HG02943 (cell line): ENCODE measurements around the gene TOB1.
"Not testable (repeated sequence)": the region's sequence is repeated elsewhere in the genome, so short reads cannot be mapped to it uniquely, and the experiment has no call there.

Source experiments
- ATAC-seq: cut with Tn5 transposase; IDR thresholded peaks from one replicate; pipeline ENCODE4 v1.9.1; 2021; ENCODE audit warnings: mild to moderate bottlenecking, low read depth, moderate library complexity; ENCODE audit not compliant: unreplicated experiment

The TOB1 gene

DNA sequence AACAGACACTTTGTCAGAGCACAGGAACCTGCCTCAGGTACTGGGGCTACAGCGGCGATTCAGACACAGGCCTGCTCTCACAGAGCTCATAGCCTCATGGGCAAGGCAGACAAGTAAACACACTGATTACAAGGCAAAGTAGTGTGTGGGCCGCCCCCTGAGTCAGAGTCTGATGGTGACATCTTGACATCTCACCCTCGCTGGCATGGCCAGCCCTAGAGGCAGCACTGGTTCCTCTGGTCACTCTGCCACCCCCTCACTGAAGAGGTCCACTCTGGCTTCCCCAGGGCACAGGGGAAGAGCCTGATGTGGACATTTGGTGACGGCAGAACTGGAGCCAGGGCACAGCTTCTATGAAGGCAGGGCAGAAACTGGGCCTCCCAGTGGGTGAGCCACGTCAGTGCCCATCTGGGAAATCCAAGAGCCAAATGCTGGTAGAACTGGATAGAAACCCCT, 32.9 kb upstream of the TOB1 start:
- no peak for ATAC-seq

DNA sequence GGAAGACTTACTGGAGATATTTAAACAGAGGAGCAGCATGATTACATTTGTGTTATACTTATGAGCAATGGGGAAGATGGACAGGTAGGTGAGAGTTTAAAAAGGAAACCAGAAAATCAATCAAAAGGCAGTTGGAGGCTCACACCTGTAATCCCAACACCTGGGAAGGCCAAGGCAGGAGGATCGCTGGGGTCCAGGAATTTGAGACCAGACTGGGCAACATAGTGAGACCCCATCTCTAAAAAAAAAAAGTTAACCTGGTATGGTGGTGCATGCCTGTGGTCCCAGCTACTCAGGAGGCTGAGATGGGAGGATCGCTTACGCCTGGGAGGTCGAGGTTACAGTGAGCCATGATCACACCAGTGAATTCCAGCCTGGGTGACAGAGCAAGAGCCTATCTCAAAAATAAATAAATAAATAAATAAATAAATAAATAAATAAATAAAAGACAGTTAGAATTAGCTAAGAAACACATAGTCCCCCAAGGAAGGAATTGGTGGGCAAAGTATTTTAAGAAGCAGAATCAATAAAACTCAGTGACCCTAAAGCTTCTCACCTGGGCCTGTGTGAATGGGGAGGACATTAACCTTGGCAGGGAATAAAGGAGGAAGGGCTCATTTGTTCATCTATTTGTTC, 32.3 kb upstream of the TOB1 start:
- no peak for ATAC-seq

DNA sequence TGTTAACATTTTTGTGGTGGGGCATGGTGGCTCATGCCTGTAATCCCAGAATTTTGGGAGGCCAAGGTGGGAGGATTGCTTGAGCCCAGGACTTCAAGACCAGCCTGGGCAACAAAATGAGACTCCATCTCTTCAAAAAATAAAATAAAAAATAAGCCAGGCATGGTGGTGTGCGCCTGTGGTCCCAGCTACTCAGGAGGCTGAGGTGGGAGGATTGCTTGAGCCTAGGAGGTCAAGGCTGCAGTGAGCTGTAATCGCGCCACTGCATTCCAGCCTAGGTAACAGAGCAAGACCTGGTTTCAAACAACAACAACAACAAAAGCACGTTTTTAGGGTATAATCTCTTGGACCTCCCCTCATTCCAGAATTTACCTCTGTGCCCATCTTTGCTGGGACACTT, 28.4 kb upstream of the TOB1 start:
- not testable (repeated sequence) for ATAC-seq

DNA sequence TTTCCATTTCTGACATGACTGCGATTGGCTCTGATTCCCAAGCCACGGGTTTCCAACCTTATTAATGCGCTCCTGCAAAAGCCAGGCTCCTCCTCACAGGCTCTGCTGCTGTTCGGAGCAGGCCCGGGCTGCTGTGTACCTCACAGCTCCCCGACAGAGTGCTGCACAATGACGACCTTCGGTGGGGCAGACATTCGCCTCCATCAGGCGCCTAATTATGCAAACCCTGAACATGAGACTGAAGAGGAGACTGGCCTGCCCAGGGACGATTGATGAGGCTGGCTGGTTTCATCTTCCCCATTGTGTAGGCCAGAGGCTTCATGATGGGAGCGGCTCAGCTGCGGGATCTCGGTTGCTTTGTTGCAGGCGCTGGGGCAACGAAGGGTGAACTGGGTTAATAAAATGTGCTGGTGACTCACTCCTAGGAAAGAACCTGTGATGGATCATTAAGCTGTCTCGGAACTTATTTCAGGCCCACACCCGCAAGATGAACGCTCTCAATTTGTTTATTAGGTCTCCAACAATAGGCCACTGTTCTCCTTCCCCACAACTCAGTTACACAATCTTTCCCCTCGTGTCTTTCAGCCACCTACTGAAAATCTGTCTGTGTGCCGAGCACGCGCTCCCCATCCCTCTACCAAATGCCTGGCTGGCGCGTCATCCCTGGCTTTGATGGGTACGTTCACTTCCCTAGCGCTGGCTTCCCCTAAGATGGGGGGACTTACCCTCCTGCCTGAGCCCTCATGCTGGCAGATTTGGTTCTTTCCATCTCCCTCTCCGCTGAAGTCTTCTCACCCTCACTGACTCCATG, 27.2 kb upstream of the TOB1 start:
- ATAC-seq, result no peak

DNA sequence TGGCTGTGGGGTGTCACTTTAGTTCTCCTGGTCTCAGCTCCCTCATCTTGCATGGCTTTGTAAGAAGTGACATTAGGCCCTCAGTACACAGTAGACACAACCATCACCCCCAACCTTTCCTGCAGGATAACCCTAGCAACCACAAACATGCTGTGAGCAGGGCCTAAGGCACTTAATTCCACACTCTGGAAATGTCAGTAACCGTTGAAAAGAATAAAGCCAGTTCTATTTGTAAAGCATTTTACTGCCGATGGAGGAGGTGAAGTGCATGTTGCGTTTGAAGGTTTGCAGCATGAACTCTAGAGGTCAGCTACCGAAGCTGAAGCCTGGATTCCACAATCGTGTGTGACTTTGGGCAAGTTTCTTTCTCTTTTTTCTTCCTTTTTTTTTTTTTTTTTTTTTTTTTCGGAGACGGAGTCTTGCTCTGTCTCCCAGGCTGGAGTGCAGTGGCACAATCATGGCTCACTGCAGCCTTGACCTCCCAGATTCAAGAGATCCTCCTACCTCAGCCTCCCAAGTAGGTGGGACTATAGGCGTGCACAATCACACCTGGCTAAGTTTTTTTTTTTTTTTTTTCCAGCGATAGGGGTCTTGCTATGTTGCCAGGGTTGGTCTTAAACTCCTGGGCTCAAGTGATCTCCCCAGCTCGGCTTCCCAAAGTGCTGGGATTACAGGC, 26.1 kb upstream of the TOB1 start:
- ATAC-seq, result no peak

DNA sequence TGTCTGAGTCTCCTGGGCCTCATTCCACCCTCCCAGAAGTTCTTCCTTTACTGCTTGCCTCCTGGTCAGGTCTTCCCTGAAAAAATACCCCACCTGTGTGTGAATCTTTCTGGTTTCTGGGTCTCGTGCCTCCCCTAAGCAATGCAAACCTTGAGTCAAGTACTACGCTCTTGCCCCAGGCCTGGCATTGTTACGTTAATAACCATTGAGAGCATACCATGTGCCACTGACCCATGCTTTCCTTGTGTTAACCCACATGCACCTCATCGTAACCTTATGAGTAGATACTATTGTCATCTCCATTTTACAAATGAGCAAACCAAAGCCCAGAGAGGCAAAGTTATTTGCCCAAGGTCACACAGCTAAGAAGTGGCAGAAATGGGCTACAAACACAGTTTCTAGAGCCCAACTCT, 25.4 kb upstream of the TOB1 start:
- no peak for ATAC-seq

DNA sequence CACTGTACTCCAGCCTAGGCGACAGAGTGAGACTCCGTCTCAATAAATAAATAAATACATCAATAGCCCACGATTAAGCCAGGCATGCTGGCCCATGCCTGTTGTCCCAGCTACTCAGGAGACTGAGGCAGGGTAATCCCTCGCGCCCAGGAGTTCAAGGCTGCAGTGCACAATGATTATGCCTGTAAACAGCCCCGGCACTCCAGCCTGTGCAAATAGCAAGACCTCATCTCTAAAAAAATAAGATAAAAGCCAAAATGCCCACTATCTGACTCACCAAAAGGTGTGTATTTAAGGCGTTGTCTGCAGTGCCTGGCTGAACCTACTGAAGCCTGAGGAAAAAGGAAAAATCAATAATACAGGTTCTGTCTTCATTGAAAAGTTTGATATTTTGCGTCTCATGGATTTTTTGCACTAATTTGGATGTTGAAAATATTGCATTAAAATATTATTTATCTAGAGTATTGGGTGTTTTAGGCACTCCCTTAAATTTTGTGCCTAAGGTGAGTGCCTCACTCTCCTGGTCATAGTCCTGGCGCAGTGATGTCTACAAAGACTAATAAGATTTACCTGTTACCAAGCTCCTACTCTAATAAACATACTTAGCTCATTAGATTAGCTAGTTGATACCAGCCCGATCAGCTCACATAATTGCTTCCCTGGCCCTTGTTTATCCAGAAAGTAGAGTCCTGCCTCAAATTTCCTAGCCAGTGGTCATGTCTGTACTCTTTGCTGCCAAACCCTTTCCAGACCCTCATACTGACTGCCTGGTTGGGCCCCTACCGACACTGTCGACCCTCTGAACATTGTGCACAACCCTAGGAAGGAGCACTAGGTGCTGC, 24.7 kb upstream of the TOB1 start:
- ATAC-seq, result no peak

DNA sequence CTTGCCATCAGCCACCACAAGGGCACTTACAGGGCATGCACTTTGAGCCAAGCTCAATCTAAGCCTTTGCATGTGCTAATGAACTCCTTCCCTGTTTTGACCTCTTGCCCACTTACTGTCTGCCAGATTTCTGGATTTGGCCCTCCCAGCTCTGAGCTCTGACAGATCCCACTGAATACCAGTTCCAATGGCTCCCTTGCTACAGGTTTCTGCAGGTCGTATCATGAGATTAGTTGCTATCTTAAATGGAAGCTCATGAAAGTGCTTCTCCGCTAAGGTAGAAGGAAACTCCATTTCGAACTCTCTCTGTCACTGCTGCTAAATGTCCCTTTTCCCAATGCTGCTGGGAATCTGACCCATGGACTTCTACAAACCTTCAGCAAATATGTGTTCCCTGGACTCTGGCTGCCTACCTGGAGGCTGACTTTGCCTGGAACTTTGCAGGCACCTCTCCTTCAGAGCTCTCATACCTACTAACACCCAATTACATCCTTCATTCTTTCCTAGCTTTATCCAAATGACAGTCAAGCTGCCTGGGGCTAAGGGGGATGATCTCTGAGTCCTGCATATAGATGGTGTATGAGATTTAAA, 23.5 kb upstream of the TOB1 start:
- ATAC-seq, result no peak

DNA sequence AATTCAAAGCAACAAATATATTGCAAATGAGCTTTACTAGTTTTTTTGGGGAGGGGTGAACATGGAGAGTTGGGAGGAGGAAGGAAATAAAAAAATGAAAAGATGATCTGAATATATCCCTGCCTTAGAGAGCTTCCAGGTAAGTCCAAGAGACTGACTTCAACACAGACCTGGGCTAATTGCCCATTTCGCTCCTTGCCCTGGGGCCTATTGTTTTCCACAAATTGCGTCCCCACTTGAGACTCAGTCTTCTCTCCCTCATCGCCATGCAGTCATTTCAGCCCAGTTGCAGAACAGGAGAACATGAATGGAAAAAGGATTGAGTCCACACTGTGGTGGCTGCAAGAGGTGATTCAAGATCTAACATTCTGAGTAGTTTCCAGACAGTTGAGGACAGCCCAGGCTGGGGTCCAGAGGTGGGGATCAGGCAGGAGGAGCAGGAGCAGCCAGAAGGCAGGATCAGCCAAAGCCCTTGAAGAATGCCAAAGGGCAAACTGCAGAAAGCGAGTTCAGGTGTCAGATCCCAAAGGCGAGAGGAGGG, 21.6 kb upstream of the TOB1 start:
- no peak for ATAC-seq

DNA sequence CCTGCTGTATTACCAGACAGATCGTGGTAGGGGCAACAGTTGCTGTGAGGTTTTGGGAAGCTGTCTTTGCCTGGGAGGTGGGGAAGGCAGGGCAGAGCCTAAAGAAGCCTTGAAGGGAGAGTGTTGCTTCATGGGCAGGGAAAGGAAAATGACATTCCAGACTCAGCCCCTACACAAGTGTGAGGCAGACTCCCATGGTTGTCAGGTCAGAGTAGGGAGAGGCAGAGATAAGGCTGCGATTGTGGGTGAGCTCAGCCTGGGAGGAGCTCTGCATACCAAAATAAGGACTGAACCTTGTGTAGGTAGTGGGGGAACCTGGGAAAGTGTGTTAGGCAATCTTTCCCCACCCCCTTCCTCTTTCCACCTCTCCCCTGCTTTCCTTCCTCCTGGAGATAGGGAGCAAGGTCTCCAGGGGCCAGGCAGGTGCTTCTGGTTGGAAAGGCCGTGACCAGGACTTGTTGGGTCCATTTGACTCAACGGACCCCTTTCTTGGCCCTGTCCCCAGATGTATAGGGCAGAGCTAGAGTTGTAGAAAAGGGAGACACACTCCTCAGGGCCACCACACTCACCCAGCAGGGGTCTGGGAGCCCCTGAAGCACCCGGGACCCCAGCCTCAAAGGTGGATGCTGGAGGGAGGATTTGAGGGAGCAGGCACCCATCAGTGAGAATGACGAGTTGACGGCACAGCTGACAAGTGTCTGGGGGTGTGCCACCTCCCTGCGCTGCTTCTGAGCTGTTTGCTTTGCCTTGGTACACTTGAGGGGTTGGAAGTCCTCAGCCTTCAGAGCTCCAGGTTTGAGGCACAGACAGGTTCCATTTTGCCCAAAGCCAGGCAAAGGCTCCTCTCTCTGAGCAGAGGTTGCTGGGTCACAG, 18.5 kb upstream of the TOB1 start:
- no peak for ATAC-seq

DNA sequence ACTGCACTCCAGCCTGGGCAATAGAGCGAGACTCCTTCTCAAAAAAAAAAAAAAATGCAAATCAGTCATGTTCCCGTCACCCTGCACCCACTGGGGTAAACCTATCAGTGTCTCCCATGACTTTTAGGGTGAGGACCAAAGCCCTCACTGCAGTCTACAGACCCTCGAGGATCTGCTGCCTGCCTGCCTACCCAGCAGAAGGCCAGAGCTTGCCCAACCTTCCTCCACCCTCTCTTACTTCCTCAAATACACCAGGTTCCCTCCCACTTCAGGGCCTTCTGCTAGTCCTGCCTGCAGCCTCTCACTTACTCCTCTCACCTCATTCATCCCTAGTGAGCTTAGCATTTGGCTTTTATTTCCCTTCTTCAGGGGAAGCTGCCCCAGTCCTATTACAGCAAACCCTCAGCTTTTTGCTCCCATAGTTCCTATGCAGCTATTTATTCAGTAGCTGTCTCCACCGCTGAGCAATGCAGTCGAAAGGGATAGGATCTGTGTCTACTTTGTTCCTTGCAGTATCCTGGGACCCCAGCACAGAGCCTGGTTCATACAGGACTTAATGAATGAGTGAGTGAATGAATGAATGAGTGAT, 17.8 kb upstream of the TOB1 start:
- ATAC-seq, result no peak

DNA sequence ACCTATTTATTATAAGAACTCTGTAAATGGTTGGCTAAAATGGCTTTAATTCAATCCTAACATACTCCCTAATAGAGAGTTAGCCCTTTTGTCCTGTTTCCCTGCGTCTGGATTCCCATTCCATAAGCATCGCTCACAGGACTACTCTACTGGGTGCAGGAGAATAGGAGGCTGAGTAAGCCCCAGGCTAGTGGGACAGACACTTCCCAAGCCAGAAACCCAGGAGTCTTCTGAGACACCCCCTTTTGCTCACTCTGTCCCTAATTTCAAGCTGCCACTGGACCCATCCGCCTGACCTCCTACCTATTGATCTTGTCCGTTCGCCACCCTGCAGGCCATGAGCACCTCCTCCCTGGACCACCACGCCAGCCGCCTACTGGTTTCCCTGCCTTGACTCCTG, 16.7 kb upstream of the TOB1 start:
- no peak for ATAC-seq

DNA sequence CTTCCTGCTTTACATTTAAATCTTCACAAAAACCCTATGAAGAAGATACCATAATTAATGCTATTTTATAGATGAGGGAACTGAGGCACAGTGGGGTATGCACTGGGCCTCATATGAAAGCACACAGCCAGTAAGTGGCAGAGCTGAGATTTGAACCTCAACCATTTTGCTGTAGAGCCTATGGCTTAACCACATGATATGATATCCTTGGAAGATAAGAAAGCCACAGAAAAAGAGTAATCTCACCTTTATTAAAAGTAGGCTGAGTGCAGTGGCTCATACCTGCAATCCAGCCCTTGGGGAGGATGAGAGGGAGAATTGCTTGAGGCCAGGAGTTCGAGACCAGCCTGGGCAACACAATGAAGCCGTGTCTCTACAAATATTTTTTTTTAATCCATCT, 15.0 kb upstream of the TOB1 start:
- no peak for ATAC-seq

DNA sequence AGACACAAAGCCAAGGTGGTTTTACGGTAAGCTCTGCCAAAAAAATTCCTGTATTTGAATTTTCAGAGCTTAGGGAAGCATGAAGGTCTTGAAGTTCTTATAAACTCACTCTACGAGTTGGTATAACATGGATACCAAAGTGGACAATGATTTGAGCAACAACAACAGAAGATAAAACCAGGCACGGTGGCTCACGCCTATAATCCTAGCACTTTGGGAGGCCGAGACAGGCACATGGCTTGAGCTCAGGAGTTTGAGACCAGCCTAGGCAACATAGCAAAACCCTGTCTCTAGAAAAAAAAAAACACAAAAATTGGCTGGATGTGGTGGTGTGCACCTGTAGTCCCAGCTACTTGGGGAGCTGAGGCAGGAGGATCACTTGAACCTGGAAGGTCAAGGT, 12.9 kb upstream of the TOB1 start:
- no peak for ATAC-seq

DNA sequence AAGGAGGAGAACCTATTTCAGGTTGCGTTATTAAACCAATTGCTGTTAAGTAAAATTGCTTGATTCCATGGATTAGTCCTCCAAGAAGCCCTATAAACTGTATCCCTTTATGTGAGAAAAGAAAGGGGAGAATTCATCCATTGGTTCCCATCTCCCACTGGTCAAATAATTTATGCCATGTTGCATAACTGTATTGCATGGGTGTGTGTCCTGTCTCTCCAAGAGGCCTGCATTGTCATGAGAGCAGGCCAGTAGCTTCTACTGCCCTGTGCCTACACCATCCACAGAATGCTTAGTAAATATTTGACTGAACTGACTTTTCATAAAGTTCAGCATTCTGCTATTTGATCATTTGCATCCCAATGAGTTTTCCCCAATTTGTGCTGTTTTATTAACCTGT, 11.7 kb upstream of the TOB1 start:
- no peak for ATAC-seq

DNA sequence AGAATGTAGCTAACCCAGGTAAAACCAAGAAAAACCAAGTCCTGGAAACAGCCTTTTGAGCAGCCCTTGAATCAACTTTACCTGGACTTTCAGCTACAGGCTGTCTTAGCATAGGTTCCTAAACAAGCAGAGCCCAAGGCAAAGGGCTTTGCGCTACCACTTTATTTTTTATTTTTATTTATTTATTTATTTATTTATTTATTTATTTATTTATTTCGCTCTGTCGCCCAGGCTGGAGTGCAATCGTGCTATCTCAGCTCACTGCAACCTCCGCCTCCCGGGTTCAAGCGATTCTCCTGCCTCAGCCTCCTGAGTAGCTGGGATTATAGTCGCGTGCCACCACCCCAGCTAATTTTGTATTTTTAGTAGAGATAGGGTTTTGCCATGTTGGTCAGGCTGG, 10.9 kb upstream of the TOB1 start:
- not testable (repeated sequence) for ATAC-seq

DNA sequence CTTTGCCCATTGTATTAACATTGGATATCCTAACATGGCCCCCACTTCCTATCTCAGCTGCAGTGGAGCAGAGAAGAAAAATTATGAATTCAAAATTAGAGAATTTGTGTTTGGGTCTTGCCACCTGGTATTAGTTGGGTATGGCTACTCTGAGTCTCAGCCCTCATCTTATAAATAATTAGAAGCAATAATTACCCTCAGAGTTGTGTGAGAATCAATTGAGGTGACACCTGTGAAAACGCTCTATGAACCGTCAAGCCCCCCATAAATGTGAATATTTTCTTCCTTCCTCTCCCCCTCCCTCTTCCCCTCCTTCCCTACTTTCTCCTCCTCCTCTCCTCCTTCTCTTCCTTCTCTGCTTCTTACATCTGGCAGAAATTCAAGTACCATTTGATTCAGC, 8.9 kb upstream of the TOB1 start:
- ATAC-seq, result no peak

DNA sequence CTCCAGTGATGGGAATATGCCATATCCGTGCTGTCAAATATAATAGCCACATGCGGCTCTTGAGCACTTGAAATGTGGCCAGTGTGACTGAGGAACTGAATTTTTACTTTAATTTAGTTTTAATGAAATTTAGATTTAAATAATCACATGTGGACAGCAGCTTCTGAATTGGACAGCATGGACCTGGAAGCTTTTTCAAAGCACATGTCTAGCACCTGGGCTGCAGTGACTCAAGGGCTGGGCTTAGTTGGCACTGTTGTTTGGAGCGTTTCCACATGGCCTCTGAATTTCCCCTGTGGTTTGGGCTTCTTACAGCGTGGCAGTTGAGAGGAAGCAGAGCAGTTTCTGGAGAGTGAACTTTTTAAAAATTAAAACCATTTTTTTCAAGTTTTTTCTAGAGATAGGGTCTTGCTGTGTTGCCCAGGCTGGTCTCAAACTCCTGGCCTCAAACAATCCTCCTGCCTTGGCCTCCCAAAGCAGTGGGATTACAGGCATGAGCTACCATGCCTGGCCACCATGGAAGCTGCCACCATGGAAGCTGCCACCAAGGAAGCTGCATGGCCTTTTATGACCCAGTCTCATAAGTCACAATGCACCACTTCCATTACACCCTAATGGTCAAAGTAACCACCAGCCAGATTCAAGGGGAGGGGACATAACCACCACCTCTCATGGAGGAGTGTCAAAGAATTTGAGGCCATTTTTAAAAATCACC, 6.7 kb upstream of the TOB1 start:
- no peak for ATAC-seq
